KOPT-K1 (cell line): ENCODE data around the gene AADACL4.

Source experiments
- H3K27ac ChIP-seq: fragments of 200-600 bp; sonication (generic); 2 replicates; pipeline ENCODE4 v1.5.1; 2016; ENCODE audit warnings: antibody characterized with exemption, mild to moderate bottlenecking, low read depth, low read length; ENCODE audit not compliant: poor library complexity, severe bottlenecking
- H3K36me3 ChIP-seq: fragments of 200-600 bp; sonication (generic); 2 replicates; pipeline ENCODE4 v1.5.1; 2017; ENCODE audit warnings: antibody characterized with exemption, mild to moderate bottlenecking, low read length, moderate library complexity; ENCODE audit not compliant: insufficient read depth
- H3K9me3 ChIP-seq: fragments of 200-600 bp; sonication (generic); 2 replicates; pipeline ENCODE4 v1.5.1; 2017; ENCODE audit warnings: antibody characterized with exemption, low read length, mild to moderate bottlenecking; ENCODE audit not compliant: insufficient read depth, poor library complexity, severe bottlenecking

Gene AADACL4

GRCh38 chr1:12604986-12605385, 38.9 kb upstream of the AADACL4 start:
- H3K36me3 ChIP-seq: no peaks in the 10 kb centered on the region
- H3K27ac ChIP-seq: no peak overlapping the region

GRCh38 chr1:12607263-12607662, 36.6 kb upstream of the AADACL4 start:
- no peaks in the 10 kb centered on the region for H3K36me3 ChIP-seq
- no peaks in the 10 kb centered on the region for H3K9me3 ChIP-seq
- H3K27ac ChIP-seq: no peak overlapping the region

More at GRCh38 chr1:12604986-12605385, 38.9 kb upstream of the AADACL4 start:
- no peaks in the 10 kb centered on the region for H3K9me3 ChIP-seq

GRCh38 chr1:12608311-12608957, 35.5 kb upstream of the AADACL4 start:
- H3K36me3 ChIP-seq: no peaks in the 10 kb centered on the region
- H3K27ac ChIP-seq: no peak overlapping the region

GRCh38 chr1:12609469-12610003, 34.3 kb upstream of the AADACL4 start:
- Histone ChIP-seq H3K27ac (no peak overlapping the region), H3K9me3 (no peaks in the 10 kb centered on the region), H3K36me3 (no peaks in the 10 kb centered on the region)

More at GRCh38 chr1:12608311-12608957, 35.5 kb upstream of the AADACL4 start:
- H3K9me3 ChIP-seq: no peaks in the 10 kb centered on the region

GRCh38 chr1:12610305-12610935, 33.5 kb upstream of the AADACL4 start:
- no peaks in the 10 kb centered on the region for H3K36me3 ChIP-seq
- H3K27ac ChIP-seq: no peak overlapping the region
- no peaks in the 10 kb centered on the region for H3K9me3 ChIP-seq

GRCh38 chr1:12610941-12611340, 32.9 kb upstream of the AADACL4 start:
- Histone ChIP-seq H3K27ac (no peak overlapping the region), H3K9me3 (no peaks in the 10 kb centered on the region), H3K36me3 (no peaks in the 10 kb centered on the region)

GRCh38 chr1:12613180-12613579, 30.7 kb upstream of the AADACL4 start:
- H3K36me3 ChIP-seq: no peaks in the 10 kb centered on the region
- H3K27ac ChIP-seq: no peak overlapping the region
- no peaks in the 10 kb centered on the region for H3K9me3 ChIP-seq

- Histone ChIP-seq H3K9me3 (no peaks in the 10 kb centered on the region), H3K27ac (no peak overlapping the region), H3K36me3 (no peaks in the 10 kb centered on the region)
Measured at GRCh38 chr1:12614402-12615158, 29.3 kb upstream of the AADACL4 start.

GRCh38 chr1:12615159-12615864, 28.6 kb upstream of the AADACL4 start:
- no peaks in the 10 kb centered on the region for H3K36me3 ChIP-seq
- no peak overlapping the region for H3K27ac ChIP-seq
- H3K9me3 ChIP-seq: no peaks in the 10 kb centered on the region

GRCh38 chr1:12615865-12616708, 27.8 kb upstream of the AADACL4 start:
- H3K27ac ChIP-seq: no peak overlapping the region
- H3K9me3 ChIP-seq: no peaks in the 10 kb centered on the region
- no peaks in the 10 kb centered on the region for H3K36me3 ChIP-seq

- H3K27ac ChIP-seq: peak overlapping the region; percentile 83
Measured at GRCh38 chr1:12616709-12617373, 27.0 kb upstream of the AADACL4 start.

GRCh38 chr1:12617511-12617900, 26.4 kb upstream of the AADACL4 start:
- peak overlapping the region; percentile 83 for H3K27ac ChIP-seq
- no peaks in the 10 kb centered on the region for H3K36me3 ChIP-seq
- no peaks in the 10 kb centered on the region for H3K9me3 ChIP-seq

More at GRCh38 chr1:12616709-12617373, 27.0 kb upstream of the AADACL4 start:
- Histone ChIP-seq H3K36me3 (no peaks in the 10 kb centered on the region), H3K9me3 (no peaks in the 10 kb centered on the region)

- no peaks in the 10 kb centered on the region for H3K9me3 ChIP-seq
- peak within 1 kb of the TSS; percentile 83 for H3K27ac ChIP-seq
- no peaks in the 10 kb centered on the region for H3K36me3 ChIP-seq
Measured at GRCh38 chr1:12617901-12618660, 25.8 kb upstream of the AADACL4 start, which contains the start of gene DHRS3. DHRS3 (minus strand) TSS chr1:12618210; CDS start chr1:12617348, 862 bp downstream.
